Measurements from ENCODE around the gene TUBA4B.

Gene TUBA4B

GRCh38 chr2:219270055-219270372 is 17.0 kb downstream of the TUBA4B start:
- DNase-seq (ENCODE audit: extremely low read depth, low read depth), result no peak
- TF ChIP-seq CTCF (IDR thresholded peaks at IDR 0.05; ENCODE audit: low read depth, low read length, missing control alignments), result no peak
- no peak overlapping the region for H3K4me3 ChIP-seq (replicated peaks; ENCODE audit: low read depth, low read length)

GRCh38 chr2:219271021-219271420 is 18.0 kb downstream of the TUBA4B start:
- no peak for TF ChIP-seq CTCF (IDR thresholded peaks at IDR 0.05; ENCODE audit: low read depth, low read length, missing control alignments)
- no peak overlapping the region for H3K4me3 ChIP-seq (replicated peaks; ENCODE audit: low read depth, low read length)

GRCh38 chr2:219272356-219272755 is 19.3 kb downstream of the TUBA4B start:
- no peak overlapping the region for H3K4me3 ChIP-seq (replicated peaks; ENCODE audit: low read depth, low read length)
- no peak for DNase-seq (ENCODE audit: extremely low read depth, low read depth)
- TF ChIP-seq CTCF (IDR thresholded peaks at IDR 0.05; ENCODE audit: low read depth, low read length, missing control alignments), result no peak

More at GRCh38 chr2:219271021-219271420, 18.0 kb downstream of the TUBA4B start:
- DNase-seq (ENCODE audit: extremely low read depth, low read depth), result no peak

- no peak for DNase-seq (ENCODE audit: extremely low read depth, low read depth)
- H3K4me3 ChIP-seq (replicated peaks; ENCODE audit: low read depth, low read length), result no peak overlapping the region
- TF ChIP-seq CTCF (IDR thresholded peaks at IDR 0.05; ENCODE audit: low read depth, low read length, missing control alignments), result no peak
Measured at GRCh38 chr2:219272995-219273394, 20.0 kb downstream of the TUBA4B start.

GRCh38 chr2:219273937-219274336 is 20.9 kb downstream of the TUBA4B start:
- H3K4me3 ChIP-seq (replicated peaks; ENCODE audit: low read depth, low read length), result no peak overlapping the region
- no peak for DNase-seq (ENCODE audit: extremely low read depth, low read depth)
- TF ChIP-seq CTCF (IDR thresholded peaks at IDR 0.05; ENCODE audit: low read depth, low read length, missing control alignments), result no peak

GRCh38 chr2:219274361-219274921 is 21.4 kb downstream of the TUBA4B start:
- no peak for DNase-seq (ENCODE audit: extremely low read depth, low read depth)
- no peak overlapping the region for H3K4me3 ChIP-seq (replicated peaks; ENCODE audit: low read depth, low read length)
- no peak for TF ChIP-seq CTCF (IDR thresholded peaks at IDR 0.05; ENCODE audit: low read depth, low read length, missing control alignments)

Measured in HFF-Myc (cell line).